Measurements from ENCODE around the gene UBE2V1. TPM values are rescaled to one million over a fixed set of nuclear protein-coding genes. Genes with fewer than 3 reads are reported as not detected.

Gene UBE2V1
- total RNA-seq, 1 donor from 2014 or later, result 38.1 TPM

Other genes with a start within 250 kb of the UBE2V1 start
- gene SPATA2, start 197.6 kb downstream of the UBE2V1 start, total RNA-seq, result 1.2 and 1.3 TPM in 2 replicates
- 33.2 and 40.8 TPM in 2 replicates for gene RNF114, start 176.8 kb downstream of the UBE2V1 start, total RNA-seq
- gene SNAI1, start 130.2 kb downstream of the UBE2V1 start, total RNA-seq, result 0.86 and 2.1 TPM in 2 replicates
- gene PEDS1, start 40.6 kb upstream of the UBE2V1 start, total RNA-seq, result 35.3 and 38.7 TPM in 2 replicates
- gene CEBPB, start 77.7 kb upstream of the UBE2V1 start, total RNA-seq, result 9.6 and 12.1 TPM in 2 replicates

Data from pulmonary artery endothelial cell (primary cell).